SU-DHL-6 (cell line): Measurements from ENCODE around the gene ALK.

Experiments
- EZH2phosphoT487 ChIP-seq: fragments of 200-600 bp; sonication (generic), shearing (Covaris generic); conservative IDR thresholded peaks from 2 replicates; pipeline ENCODE4 v1.6.1; 2018; ENCODE audit warnings: mild to moderate bottlenecking, antibody characterized with exemption, low read length, moderate library complexity, mixed read lengths
- TF ChIP-seq, protein P1 (sequence below): fragments of 200-600 bp; sonication (generic); IDR thresholded peaks from one replicate; pipeline ENCODE4 v1.5.1; 2017; ENCODE audit warnings: antibody characterized with exemption, mild to moderate bottlenecking, low read length, moderate library complexity; ENCODE audit not compliant: insufficient read depth, poor library complexity, severe bottlenecking

DNA sequence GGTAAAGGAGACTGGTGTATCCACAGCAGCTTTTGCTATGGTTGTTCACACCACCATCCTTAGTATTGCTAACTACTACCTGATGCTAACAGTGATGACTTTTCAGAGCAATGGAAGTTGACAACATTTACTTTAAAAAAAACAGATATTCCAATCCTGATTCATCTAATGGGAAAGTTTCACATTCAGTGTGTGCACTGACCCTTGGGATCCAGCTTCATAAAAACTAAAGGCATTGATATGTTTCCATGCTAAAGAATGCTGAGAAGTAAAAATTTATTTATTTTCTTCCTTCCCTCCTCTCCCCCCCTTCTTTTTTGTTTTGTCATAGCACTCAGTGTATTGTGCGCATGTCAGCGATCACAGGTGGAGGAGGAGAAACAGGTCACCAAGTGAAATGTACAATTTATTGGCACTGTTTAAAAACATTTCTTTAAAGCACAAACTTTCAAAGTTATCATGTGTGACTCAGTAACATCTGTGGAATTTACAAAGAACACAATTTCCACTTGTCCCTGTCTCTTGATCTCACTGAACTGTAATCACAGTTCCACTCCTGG lies 229.9 kb downstream of the ALK start:
- TF ChIP-seq, protein P1, sequence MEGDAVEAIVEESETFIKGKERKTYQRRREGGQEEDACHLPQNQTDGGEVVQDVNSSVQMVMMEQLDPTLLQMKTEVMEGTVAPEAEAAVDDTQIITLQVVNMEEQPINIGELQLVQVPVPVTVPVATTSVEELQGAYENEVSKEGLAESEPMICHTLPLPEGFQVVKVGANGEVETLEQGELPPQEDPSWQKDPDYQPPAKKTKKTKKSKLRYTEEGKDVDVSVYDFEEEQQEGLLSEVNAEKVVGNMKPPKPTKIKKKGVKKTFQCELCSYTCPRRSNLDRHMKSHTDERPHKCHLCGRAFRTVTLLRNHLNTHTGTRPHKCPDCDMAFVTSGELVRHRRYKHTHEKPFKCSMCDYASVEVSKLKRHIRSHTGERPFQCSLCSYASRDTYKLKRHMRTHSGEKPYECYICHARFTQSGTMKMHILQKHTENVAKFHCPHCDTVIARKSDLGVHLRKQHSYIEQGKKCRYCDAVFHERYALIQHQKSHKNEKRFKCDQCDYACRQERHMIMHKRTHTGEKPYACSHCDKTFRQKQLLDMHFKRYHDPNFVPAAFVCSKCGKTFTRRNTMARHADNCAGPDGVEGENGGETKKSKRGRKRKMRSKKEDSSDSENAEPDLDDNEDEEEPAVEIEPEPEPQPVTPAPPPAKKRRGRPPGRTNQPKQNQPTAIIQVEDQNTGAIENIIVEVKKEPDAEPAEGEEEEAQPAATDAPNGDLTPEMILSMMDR, result no peak
- TF ChIP-seq EZH2phosphoT487, result no peak
